Breast epithelium (tissue), 3 donors: ENCODE data around the gene DNAJB12.

Experiments used
- CTCF ChIP-seq, 3 donors: fragments of 450-650 bp; IDR thresholded peaks; one replicate each; pipeline ENCODE4 v1.5.1; 2016 to 2017; ENCODE audit warnings: antibody characterized with exemption in 3 of 3, mild to moderate bottlenecking in 3 of 3, moderate library complexity in 3 of 3
- POLR2A ChIP-seq: fragments of 450-650 bp; IDR thresholded peaks from one replicate; pipeline ENCODE4 v1.6.1; 2016; ENCODE audit warnings: antibody characterized with exemption, mild to moderate bottlenecking, moderate library complexity
- POLR2AphosphoS5 ChIP-seq, 3 donors: sonication (generic); formaldehyde crosslinking; IDR thresholded peaks; one replicate each; pipeline ENCODE4 v1.6.1; 2017; ENCODE audit warnings: antibody characterized with exemption in 3 of 3

GRCh38 chr10:72365106-72365895, 10.6 kb upstream of the DNAJB12 start:
- TF ChIP-seq CTCF (IDR thresholded peaks at IDR 0.05) (no peak), POLR2A (no peak), POLR2AphosphoS5 (IDR thresholded peaks at IDR 0.05) (no peak)
